Measurements from ENCODE around the gene UCN.

UCN gene

DNA sequence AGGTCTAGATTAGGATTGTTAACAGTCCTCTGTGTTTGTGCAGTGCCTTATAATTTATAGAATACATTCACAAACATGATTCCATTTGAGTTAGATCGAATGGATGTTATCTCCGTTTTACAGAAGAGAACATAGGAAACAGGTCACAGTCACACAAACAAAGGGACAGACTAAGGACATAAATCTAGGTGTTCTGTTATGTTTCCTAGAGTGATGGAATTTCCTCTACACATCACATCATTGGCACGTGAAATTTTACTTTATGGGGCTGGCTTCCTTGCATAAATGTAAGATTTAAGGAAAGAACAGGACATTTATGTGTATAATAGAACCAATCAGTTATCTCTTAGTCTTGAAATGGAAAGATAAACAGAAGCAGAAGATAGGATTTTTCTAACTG, 19.6 kb downstream of the UCN start:
- H3K27ac ChIP-seq = no peak overlapping the region
- ChIA-PET POLR2A (ENCODE audit: low non-redundant PET) (no interaction called here), CTCF (interaction anchor here (0.9 kb wide), 1 partner anchor 9 kb away, joined by 5 read pairs; no protein-coding TSS in a partner anchor)
- TF ChIP-seq, protein P1, sequence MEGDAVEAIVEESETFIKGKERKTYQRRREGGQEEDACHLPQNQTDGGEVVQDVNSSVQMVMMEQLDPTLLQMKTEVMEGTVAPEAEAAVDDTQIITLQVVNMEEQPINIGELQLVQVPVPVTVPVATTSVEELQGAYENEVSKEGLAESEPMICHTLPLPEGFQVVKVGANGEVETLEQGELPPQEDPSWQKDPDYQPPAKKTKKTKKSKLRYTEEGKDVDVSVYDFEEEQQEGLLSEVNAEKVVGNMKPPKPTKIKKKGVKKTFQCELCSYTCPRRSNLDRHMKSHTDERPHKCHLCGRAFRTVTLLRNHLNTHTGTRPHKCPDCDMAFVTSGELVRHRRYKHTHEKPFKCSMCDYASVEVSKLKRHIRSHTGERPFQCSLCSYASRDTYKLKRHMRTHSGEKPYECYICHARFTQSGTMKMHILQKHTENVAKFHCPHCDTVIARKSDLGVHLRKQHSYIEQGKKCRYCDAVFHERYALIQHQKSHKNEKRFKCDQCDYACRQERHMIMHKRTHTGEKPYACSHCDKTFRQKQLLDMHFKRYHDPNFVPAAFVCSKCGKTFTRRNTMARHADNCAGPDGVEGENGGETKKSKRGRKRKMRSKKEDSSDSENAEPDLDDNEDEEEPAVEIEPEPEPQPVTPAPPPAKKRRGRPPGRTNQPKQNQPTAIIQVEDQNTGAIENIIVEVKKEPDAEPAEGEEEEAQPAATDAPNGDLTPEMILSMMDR (conservative IDR thresholded peaks at IDR 0.05; ENCODE audit: low read depth) = no peak
- no peak for DNase-seq (ENCODE audit: low spot score)

DNA sequence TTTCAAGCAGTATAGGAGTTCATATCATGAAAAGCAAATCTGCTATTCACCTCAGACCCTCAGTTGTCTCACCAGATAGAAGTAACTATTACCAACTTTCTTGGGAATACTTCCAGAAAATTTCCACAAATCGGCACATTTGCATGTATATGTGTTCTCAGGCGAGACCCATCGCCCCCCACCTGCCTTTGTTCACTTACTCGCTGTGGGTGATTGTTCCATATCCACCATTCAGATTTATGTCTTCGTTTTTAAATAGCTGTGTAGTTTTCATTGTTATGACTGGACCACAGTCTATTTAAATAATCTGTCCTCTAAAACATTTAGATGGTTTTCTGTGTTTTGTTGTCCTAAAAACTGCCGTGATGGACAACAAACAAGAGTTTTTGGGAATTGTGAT, 22.8 kb downstream of the UCN start:
- DNase-seq (ENCODE audit: low spot score) = no peak
- TF ChIP-seq, protein P1 (conservative IDR thresholded peaks at IDR 0.05; ENCODE audit: low read depth) = no peak
- POLR2A ChIA-PET (ENCODE audit: low non-redundant PET) = no interaction called here
- CTCF ChIA-PET = no interaction called here
- no peak overlapping the region for H3K27ac ChIP-seq

DNA sequence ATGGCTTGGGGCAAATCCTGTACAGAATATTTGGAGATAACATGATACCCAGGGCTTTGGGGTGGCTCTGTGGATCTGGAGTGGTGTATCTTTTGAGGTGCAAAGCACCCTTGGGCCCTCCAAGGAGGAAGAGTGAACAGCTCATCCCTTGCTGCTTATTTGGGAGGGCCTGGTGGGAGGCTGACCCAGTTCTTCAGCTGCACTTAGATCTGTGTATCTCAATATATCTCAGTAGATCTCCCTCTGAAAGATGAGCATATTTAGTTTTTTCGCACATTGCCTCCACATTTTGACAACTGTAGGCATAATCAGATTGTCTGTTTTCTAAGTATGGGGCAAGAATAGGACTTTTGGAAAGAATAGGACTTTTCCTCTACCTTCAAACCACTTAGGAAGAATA, 23.2 kb downstream of the UCN start:
- TF ChIP-seq, protein P1 (conservative IDR thresholded peaks at IDR 0.05; ENCODE audit: low read depth) = no peak
- no peak for DNase-seq (ENCODE audit: low spot score)
- ChIA-PET CTCF (no interaction called here), POLR2A (ENCODE audit: low non-redundant PET) (no interaction called here)
- no peak overlapping the region for H3K27ac ChIP-seq

DNA sequence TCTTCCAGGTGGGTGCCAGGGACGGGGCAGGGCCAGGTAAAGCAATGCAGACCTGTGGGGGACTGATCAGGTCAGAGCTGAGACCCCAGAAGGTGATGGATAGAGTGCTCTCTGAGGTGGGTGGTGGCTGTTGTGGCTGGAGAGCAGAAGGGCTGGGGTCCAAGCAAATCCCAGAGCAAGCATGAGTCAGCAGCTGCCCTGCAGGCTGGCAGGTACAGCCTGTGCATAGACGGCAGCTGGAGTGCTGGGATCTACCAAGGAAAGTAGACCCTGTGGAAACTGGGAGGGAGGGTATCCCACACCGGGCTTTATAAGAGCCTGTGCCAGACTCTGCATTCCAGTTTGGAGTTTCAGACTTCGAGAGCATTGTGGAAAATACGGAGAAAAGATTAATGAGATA, 25.4 kb downstream of the UCN start:
- ChIA-PET CTCF (interaction anchor here (0.7 kb wide), 1 partner anchor 17 kb away, joined by 3 read pairs; no protein-coding TSS in a partner anchor), POLR2A (ENCODE audit: low non-redundant PET) (interaction anchor here (0.6 kb wide), 1 partner anchor 32 kb away, joined by 3 read pairs; no protein-coding TSS in a partner anchor)
- TF ChIP-seq, protein P1 (conservative IDR thresholded peaks at IDR 0.05; ENCODE audit: low read depth) = no peak
- DNase-seq (ENCODE audit: low spot score) = no peak
- H3K27ac ChIP-seq = no peak overlapping the region

DNA sequence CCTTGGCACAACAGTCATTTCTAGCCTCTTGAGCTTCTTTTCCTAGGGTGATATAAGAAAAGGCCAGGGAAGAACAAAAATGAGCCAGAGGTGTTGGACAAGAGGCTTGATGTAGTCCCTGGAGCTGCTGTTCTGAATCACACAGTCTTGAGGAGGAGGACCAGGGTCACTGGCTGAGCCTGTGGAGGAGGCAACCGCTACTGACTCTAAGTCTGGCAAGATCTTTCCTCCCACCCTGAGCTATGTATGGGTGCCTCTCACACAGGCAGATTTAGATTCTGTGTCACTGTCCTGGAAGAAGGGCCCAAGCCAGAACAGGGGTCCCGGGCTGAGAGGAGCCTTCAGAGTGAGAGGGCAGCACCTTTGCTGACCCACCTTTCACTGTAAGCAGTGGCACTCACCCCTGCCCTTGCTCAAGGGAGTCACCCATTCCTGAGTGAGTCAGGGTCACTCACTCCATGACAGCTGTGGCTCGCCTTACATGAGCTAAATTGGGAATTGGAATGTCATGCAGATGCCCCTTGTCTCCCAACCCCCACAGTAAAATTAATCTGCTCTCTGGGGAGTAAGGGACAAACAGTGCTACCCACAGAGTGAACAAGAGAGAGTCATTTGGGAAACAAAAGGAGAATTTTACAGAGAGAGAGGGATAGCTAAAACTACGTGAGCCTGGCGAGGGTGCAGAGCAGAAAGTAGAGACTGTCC, 26.2 kb downstream of the UCN start, which contains the start of gene TRIM54:
TRIM54 (plus strand) TSS at position 575 of the 705 bp plus-strand sequence. CDS start 303 bp downstream, outside the sequence.
- no peak within 1 kb of the TSS for H3K27ac ChIP-seq
- TF ChIP-seq, protein P1 (conservative IDR thresholded peaks at IDR 0.05; ENCODE audit: low read depth) = no peak
- CTCF ChIA-PET = interaction anchor here (0.5 to 4.0 kb wide), 5 partner anchors 9 to 183 kb away, joined by 3 to 36 read pairs (median 13); no protein-coding TSS in a partner anchor

DNA sequence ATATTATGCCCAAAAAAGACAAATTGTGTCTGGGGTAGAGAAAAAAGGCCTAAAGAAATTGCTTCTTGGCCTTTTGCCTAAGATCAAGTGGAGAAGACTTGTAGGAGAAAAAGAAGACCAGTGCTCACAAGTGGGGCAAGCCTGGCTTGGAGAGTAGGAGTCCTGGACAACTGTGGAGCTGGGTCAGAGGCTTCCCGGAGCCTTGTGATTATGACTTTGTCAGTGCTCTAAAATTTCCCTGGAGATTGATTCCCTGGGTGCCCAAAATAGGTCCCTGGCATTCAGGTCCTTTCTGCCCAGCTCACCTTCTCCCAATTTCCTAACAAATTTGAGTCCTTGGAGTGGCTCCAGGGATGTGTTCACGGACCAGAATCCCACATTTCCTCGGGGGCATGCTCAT, 26.8 kb downstream of the UCN start:
- POLR2A ChIA-PET (ENCODE audit: low non-redundant PET) = interaction anchor here (0.6 kb wide), 1 partner anchor 39 kb away, joined by 6 read pairs; no protein-coding TSS in a partner anchor
- CTCF ChIA-PET = interaction anchor here (0.6 to 4.0 kb wide), 5 partner anchors 8 to 473 kb away, joined by 3 to 36 read pairs (median 13); no protein-coding TSS in a partner anchor
- TF ChIP-seq, protein P1 (conservative IDR thresholded peaks at IDR 0.05; ENCODE audit: low read depth) = no peak
- no peak overlapping the region for H3K27ac ChIP-seq
- no peak for DNase-seq (ENCODE audit: low spot score)

More for the DNA sequence above, 26.2 kb downstream of the UCN start, which contains the start of gene TRIM54:
- DNase-seq (ENCODE audit: low spot score) = no peak
- POLR2A ChIA-PET (ENCODE audit: low non-redundant PET) = no interaction called here
